ENCODE results near the gene MYO7B.
A peak's percentile ranks its signal among the peaks of the same experiment; 100 is the strongest.

The MYO7B gene

DNA sequence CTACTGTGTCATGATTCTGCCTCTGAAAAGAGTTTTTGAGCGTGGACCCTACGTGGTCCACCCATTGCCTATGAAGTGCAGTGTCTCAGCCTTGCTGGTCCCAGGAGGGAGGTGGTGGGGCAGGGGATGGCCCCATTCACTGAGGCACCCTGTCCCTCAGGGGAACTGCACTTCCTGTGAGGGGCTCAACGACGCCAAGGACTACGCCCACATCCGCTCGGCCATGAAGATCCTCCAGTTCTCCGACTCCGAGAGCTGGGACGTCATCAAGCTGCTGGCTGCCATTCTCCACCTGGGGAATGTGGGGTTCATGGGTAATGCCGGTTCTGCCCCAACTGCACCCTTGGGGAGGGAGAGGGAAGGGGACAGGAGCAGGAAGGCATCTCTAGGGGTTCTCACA is 42.5 kb downstream of the MYO7B start:
- DNase-seq = peak; percentile 74
- H3K4me1 Mint-ChIP-seq = peaks cover 37 to 53% of the 10 kb centered on the region in 2 donors
- H3K27ac Mint-ChIP-seq = peak overlapping the region; percentile 95
- H3K36me3 Mint-ChIP-seq = peaks cover 0 to 3% of the 10 kb centered on the region in 2 donors
- peak overlapping the region; percentile 70 to 76 for H3K4me3 Mint-ChIP-seq
- no peaks in the 10 kb centered on the region for H3K9me3 Mint-ChIP-seq
- H3K27me3 Mint-ChIP-seq = no peaks in the 10 kb centered on the region
- ATAC-seq (replicated peaks) = peak; percentile 87 to 89

DNA sequence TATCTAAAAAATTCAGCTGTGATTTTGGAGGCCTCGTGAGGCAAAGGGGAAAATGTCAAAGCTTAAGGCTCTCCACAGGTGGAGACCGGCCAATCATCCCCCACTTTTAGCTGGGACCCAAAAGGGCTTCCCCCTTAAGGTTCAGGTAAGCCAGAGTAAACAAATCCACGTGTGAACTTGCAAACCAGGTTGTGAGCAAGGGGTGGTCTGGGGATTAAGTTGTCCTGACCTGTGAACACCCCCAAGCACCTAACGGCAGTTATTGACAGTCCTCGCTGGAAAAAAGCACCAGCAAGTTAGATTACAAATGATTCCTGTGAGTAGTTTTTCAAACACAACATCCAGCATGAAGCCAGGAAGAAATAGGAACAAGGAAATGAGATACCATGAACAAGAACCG is 42.9 kb downstream of the MYO7B start:
- Mint-ChIP-seq H3K4me1 (peaks cover 36 to 48% of the 10 kb centered on the region in 2 donors), H3K36me3 (peaks cover 0 to 3% of the 10 kb centered on the region in 2 donors), H3K4me3 (no peak overlapping the region), H3K9me3 (no peaks in the 10 kb centered on the region), H3K27me3 (no peaks in the 10 kb centered on the region), H3K27ac (peak overlapping the region; percentile 95)
- ATAC-seq (replicated peaks) (no peak), DNase-seq (no peak)

DNA sequence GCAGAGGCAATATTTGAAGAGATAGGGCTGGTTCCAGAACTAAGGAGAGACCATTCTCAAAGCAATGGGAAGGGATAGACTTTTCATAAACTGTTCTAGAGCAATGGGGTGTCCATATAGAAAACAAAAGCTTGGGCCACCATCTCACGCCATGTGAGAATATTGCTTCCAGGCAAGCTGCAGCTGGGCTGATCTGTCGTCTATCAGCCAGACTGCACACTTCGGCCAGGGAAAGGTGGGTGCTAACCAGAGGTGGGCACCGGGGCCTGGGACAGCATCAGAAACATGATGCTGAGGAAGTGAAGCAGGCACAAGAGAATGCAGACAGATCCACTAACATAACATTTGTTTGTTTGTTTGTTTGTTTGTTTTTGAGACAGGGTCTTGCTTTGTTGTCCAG is 43.7 kb downstream of the MYO7B start:
- ATAC-seq (replicated peaks) (no peak), DNase-seq (no peak)
- Mint-ChIP-seq H3K36me3 (peaks cover 0 to 3% of the 10 kb centered on the region in 2 donors), H3K27ac (no peak overlapping the region), H3K9me3 (no peaks in the 10 kb centered on the region), H3K27me3 (no peaks in the 10 kb centered on the region), H3K4me1 (peaks cover 32 to 44% of the 10 kb centered on the region in 2 donors), H3K4me3 (no peak overlapping the region)

DNA sequence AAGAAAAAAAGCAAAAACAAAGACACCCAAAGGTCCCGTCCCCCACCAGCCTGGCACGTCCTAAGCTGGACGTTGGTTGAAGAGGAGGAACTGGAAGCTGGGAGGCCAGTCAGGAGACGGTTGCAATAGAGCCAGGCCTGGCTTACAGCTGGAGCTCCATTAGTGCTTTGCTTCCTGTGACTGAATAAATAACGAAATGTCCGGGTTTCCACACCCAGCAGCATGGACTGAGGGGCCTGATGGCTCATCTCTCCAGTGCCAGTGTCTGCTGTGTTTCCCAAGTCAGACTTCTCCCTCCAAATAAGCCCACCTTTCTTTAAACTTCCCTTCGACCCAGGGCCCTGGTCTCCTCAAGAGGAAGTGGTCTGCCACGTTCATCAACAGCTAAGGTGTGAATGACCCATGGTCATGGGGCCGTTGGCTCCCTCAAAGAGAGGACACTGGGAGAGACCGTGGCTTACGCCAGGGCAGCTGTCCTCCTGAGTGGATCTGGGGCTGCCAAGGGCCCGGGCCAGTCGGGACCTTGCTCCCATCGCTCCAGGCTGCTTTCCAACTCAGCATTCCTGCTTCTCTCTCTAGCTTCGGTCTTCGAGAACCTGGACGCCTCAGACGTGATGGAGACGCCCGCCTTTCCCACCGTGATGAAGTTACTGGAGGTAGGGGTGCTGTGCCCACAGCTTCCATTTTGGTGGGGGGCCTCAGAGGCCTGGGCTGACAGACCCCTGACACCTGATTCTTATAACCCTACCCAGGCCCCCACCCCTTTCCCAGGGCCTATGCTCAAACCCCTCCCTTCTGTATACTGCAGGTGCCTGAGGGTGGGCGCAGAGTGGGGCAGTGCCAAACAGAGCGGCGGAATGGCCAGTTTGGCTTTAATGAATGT is 44.9 kb downstream of the MYO7B start:
- ATAC-seq (replicated peaks) (no peak), DNase-seq (no peak)
- H3K4me1 Mint-ChIP-seq = peaks cover 28 to 38% of the 10 kb centered on the region in 2 donors
- H3K9me3 Mint-ChIP-seq = no peaks in the 10 kb centered on the region
- H3K27ac Mint-ChIP-seq = no peak overlapping the region
- H3K4me3 Mint-ChIP-seq = no peak overlapping the region
- no peaks in the 10 kb centered on the region for H3K27me3 Mint-ChIP-seq
- H3K36me3 Mint-ChIP-seq = peaks cover 0 to 3% of the 10 kb centered on the region in 2 donors

DNA sequence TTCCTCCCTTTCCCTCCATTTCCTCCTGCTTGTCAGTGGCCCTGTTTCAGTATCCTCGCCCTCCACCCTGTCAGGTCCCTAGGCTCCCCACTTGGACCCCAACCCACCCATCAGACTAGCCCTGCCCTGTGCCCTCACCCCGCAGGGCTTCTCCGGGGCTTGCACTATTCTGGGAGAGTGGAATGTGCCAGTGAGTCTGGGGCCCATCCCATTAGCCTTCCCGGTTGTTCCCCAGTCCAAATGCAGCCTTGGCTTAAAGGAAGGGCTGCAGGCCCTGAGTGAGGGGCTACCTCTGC is 45.5 kb downstream of the MYO7B start:
- no peak overlapping the region for H3K27ac Mint-ChIP-seq

DNA sequence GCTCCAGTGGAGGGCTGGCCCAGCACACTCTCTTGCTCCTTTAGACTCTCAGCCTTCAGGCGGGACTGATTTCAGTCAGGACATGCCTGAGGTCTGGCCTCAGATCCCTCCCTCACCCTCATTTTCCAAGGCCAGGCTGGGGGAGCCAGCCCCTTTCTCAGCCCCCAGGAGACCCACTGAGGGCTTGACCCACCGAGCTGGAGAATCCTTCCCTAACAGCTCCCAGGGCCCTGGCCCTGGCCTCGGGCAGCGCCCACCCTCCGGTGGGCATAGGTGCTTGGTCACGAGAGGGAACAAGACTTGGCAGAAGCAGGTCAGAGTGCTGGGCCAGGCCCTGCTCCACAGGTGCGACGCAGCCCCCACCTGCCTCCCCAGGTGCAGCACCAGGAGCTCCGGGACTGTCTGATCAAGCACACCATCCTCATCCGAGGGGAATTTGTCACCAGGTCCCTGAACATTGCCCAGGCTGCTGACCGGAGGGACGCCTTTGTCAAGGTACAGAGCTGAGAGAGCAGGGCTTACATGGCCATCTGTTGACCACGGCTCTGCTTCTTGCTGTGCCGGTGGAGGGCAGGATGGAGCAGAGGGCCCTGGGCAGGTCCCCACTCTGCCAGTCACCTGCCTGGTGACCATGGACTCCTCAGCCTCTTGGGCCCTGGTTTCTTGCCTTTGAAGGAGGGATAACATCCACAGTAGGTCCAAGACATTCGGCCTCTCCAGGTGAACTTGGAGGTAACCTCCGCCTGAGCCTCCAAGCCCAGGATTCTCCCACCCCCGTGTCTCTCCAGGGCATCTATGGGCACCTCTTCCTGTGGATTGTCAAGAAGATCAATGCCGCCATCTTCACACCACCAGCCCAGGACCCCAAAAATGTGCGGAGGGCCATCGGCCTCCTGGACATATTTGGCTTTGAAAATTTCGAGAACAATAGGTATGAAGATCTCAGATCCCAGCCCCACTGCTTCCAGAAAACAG is 46.3 kb downstream of the MYO7B start:
- Mint-ChIP-seq H3K4me3 (no peak overlapping the region), H3K4me1 (peaks cover 24 to 35% of the 10 kb centered on the region in 2 donors), H3K27me3 (no peaks in the 10 kb centered on the region), H3K9me3 (no peaks in the 10 kb centered on the region), H3K27ac (no peak overlapping the region), H3K36me3 (peaks cover 0 to 3% of the 10 kb centered on the region in 2 donors)
- ATAC-seq (replicated peaks) = no peak
- DNase-seq = no peak

More for the DNA sequence above, 45.5 kb downstream of the MYO7B start:
- no peaks in the 10 kb centered on the region for H3K27me3 Mint-ChIP-seq
- H3K4me1 Mint-ChIP-seq = peaks cover 28 to 38% of the 10 kb centered on the region in 2 donors
- H3K9me3 Mint-ChIP-seq = no peaks in the 10 kb centered on the region
- H3K4me3 Mint-ChIP-seq = no peak overlapping the region
- peaks cover 0 to 3% of the 10 kb centered on the region in 2 donors for H3K36me3 Mint-ChIP-seq
- DNase-seq = no peak
- ATAC-seq (replicated peaks) = no peak

DNA sequence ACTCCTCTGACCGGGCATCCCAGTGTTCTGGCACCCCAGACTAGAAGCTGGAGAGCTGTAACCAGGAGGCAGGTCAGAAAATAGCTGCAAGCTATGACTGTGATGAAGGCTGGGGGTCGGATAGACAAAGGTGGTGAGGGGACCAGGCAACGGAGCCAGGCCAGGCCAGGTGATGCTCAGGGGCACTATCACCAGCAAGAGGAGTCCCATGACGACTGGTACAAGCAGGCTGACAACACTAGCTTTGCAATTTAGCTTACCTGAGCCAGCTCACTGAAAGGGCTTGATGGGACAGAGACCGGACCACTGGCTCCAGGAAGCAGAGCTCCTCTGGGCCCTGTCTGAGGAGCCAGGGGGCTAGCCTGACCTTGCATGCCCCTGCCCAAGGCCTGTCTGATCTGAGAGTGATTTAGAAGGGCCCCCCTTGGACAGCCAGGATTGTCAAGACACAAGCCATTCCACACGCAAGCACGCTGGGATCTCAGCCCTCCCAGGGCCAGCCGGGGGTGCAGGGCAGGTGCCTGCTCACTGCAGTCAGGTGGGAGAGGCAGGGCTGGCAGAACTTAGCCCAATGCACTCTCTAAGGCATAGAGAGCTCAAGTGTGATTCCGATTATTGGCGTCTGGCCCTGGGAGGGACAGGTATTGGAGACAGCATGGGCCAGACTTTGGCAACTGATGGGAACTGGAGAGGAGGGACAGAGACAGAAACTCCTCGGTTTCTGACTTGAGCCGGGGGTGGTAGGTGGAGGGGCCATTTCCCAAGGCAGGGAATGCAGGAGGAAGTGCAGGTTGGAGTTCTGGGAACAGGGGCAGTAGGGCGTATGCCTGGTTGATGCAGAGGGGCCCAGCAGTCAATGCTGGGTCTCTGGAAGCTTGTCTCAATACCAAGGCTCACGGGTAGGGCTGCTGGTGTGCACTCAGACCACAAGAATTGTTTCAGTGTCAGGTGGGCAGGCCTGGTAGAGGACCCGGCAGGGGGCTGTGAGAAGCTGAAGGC is 47.7 kb downstream of the MYO7B start:
- H3K9me3 Mint-ChIP-seq = no peaks in the 10 kb centered on the region

DNA sequence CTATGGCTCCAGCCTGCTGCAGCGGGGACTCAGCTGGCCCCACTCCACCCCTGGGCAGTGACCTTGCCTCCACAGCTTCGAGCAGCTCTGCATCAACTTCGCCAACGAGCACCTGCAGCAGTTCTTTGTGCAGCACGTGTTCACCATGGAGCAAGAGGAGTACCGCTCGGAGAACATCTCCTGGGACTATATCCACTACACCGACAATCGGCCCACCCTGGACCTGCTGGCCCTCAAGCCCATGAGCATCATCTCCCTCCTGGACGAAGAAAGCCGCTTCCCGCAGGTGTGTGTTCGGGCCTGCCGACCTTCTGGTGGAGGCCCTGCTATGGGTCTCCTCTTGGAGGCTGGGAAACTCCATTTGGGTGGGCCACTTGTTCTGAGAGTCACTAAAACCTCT is 48.6 kb downstream of the MYO7B start:
- Mint-ChIP-seq H3K27ac (no peak overlapping the region), H3K36me3 (no peaks in the 10 kb centered on the region), H3K9me3 (no peaks in the 10 kb centered on the region), H3K27me3 (no peaks in the 10 kb centered on the region), H3K4me3 (no peak overlapping the region), H3K4me1 (peaks cover 9 to 27% of the 10 kb centered on the region in 2 donors)
- DNase-seq = no peak
- no peak for ATAC-seq (replicated peaks)

More for the DNA sequence above, 47.7 kb downstream of the MYO7B start:
- Mint-ChIP-seq H3K4me1 (peaks cover 13 to 33% of the 10 kb centered on the region in 2 donors), H3K27me3 (no peaks in the 10 kb centered on the region), H3K36me3 (no peaks in the 10 kb centered on the region), H3K4me3 (no peak overlapping the region), H3K27ac (peak overlapping the region; percentile 62)
- DNase-seq (no peak), ATAC-seq (replicated peaks) (no peak)

DNA sequence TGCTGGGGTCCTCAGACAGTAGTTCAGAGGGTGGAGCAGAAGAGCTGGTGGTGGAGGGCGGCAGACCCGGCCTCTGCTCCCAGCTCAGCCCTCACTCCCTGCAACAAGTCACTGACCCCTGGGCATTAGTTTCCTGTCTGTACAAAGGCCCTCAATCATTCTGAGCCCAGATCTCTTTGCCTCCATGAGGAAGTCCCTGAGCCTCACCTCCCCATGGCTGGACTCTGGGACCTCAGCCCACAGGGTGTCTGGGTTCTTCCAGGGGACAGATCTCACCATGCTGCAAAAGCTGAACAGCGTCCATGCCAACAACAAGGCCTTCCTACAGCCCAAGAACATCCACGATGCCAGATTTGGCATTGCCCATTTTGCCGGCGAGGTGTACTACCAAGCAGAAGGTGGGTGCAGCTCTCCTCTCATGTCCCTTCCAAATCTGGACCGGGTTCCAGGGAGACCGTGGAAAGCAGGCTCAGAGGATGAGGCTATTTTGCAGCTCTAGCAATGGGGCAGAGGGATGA is 49.1 kb downstream of the MYO7B start:
- Mint-ChIP-seq H3K4me1 (peaks cover 9 to 27% of the 10 kb centered on the region in 2 donors), H3K27me3 (no peaks in the 10 kb centered on the region), H3K9me3 (no peaks in the 10 kb centered on the region), H3K27ac (no peak overlapping the region), H3K4me3 (no peak overlapping the region), H3K36me3 (no peaks in the 10 kb centered on the region)
- ATAC-seq (replicated peaks) (no peak), DNase-seq (no peak)

DNA sequence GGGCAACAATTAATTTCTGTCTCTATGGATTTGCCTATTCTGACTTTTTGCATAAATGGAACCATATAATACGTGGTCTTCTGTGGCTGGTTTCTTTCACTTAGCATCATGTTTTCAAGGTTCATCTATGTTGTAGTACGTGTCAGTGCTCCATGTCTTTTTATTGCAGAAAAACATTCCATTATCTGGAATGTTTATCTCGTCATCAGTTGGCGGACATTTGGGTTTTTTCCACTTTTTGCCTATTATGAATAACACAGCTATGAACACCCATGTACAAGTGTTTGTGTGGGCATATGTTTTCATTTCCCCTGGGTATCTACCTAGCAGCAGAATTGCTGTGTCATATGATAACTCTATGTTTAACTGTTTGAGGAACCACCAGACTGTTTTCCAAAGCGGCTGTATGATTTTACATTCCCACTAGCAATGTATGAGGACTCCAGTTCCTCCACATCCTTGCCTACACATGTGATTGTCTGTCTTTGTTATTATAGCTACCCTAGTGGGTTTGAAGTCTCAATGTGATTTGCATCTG is 49.9 kb downstream of the MYO7B start:
- Mint-ChIP-seq H3K27me3 (no peaks in the 10 kb centered on the region), H3K4me1 (peaks cover 9 to 27% of the 10 kb centered on the region in 2 donors), H3K9me3 (no peaks in the 10 kb centered on the region), H3K36me3 (no peaks in the 10 kb centered on the region), H3K4me3 (no peak overlapping the region), H3K27ac (no peak overlapping the region)
- peak in 1 of 2 donors; percentile 18 for ATAC-seq (replicated peaks)
- no peak for DNase-seq

DNA sequence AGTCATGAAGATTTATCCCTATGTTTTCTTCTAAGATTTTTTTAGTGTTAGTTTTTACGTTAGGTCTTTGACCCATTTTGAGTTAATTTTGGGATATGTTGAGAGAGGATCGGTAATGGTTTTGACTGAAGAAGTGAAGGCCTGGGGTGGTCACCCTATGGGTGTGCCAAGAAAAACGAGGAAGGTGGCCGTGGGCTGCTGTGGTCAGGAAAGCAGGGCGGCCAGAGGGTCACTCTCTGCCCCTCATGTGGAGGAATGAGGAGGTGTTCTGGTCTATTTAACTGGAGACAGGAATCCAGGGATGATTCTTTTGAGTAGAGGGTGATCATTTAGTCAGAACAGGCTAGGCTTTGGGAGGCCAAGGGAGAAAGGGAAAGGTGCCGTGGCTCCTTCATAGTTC is 50.7 kb downstream of the MYO7B start:
- DNase-seq (no peak), ATAC-seq (replicated peaks) (no peak)
- no peaks in the 10 kb centered on the region for H3K9me3 Mint-ChIP-seq
- H3K4me3 Mint-ChIP-seq = no peak overlapping the region
- peaks cover 10 to 30% of the 10 kb centered on the region in 2 donors for H3K4me1 Mint-ChIP-seq
- H3K27ac Mint-ChIP-seq = no peak overlapping the region
- H3K36me3 Mint-ChIP-seq = no peaks in the 10 kb centered on the region
- H3K27me3 Mint-ChIP-seq = no peaks in the 10 kb centered on the region

DNA sequence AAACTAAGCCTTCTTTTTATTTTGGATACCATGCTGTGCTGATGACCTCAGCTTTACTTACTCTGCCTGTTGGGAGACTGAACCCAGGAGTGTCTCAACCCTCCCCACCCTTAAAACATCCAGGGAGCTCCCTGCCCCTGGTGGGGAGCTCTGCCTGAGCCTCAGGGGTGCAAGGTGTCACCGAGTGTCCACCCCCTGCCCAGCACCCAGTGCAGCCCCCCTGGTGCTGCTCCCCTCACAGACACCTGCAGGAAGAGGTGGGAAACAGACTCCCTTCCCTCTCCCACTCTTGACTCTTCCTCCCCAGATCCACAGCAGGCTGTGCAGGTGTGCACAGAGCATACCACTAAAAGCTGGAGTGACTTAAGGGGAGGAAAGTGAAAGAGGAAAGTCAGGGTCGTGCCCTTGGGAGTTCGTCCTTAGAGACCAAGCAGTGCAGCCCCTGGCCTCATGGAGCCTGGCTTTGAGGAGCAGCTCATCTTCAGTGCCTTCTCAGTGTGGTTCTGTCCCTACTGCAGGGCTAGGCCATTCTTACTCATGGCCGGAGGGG is 51.3 kb downstream of the MYO7B start:
- Mint-ChIP-seq H3K4me1 (peaks cover 15 to 34% of the 10 kb centered on the region in 2 donors), H3K4me3 (no peak overlapping the region), H3K27ac (no peak overlapping the region), H3K9me3 (no peaks in the 10 kb centered on the region), H3K36me3 (no peaks in the 10 kb centered on the region), H3K27me3 (no peaks in the 10 kb centered on the region)
- no peak for ATAC-seq (replicated peaks)
- DNase-seq = no peak

DNA sequence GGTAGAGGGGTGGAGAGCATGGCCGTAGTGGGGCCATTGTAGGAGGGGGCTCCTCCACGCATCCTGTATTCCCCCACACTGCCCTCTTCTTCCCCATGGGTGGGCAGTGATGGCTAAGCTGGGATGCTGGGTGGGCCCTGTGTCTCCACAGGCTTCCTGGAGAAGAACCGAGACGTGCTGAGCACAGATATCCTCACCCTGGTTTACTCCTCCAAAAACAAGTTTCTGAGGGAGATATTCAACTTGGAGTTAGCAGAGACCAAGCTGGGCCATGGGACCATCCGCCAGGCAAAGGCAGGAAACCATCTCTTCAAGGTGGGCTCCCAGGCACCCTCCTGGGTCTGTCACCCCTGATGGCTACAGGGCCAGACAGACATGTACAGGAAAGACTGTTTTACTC is 52.8 kb downstream of the MYO7B start:
- no peak for ATAC-seq (replicated peaks)
- Mint-ChIP-seq H3K4me3 (no peak overlapping the region), H3K36me3 (no peaks in the 10 kb centered on the region), H3K27me3 (no peaks in the 10 kb centered on the region), H3K27ac (no peak overlapping the region), H3K4me1 (peaks cover 14 to 34% of the 10 kb centered on the region in 2 donors), H3K9me3 (no peaks in the 10 kb centered on the region)
- DNase-seq = no peak

Data from stimulated activated naive B cell treated with anti-CD40 and anti-IgM and Interleukin-4, amounts not matched to agents 10 μg/mL and 1 μg/mL and 100 μg/mL, for 72 hours (primary cell).